Stomach (tissue), 19 donors: Measurements from ENCODE around the gene OR5F1. TPM values are rescaled to one million over a fixed set of nuclear protein-coding genes. Genes with fewer than 3 reads are reported as not detected.

Source experiments
- DNase-seq, 2 donors: peaks; one replicate each; pipeline versions ENCODE4 v3.0.0 to v3.0.0-alpha.2; 2013 to 2019
- H3K27ac ChIP-seq, 5 donors: fragments of 200-600 bp in 4 of 5; sonication (generic) in 4 of 5; one replicate each; pipeline ENCODE4 v1.5.1; 2013 to 2019; ENCODE audit warnings: mild to moderate bottlenecking in 1 of 5, moderate library complexity in 1 of 5
- H3K27me3 ChIP-seq, 3 donors: fragments of 200-600 bp; sonication (generic); one replicate each; pipeline ENCODE4 v1.5.1; 2017 to 2019; ENCODE audit warnings: mixed run types in 1 of 3
- H3K36me3 ChIP-seq, 4 donors: fragments of 200-600 bp; sonication (generic); 1 replicate in 3 of 4; 2 replicates in 1 of 4; pipeline ENCODE4 v1.5.1; 2016 to 2019
- H3K4me1 ChIP-seq, 4 donors: fragments of 200-600 bp; sonication (generic); one replicate each; pipeline ENCODE4 v1.5.1; 2016 to 2019
- H3K4me3 ChIP-seq, 4 donors: fragments of 200-600 bp; sonication (generic) in 3 of 4; one replicate each; pipeline ENCODE4 v1.5.1; 2016 to 2019; ENCODE audit warnings: mild to moderate bottlenecking in 1 of 4
- H3K9me3 ChIP-seq, 4 donors: fragments of 200-600 bp; sonication (generic); one replicate each; pipeline ENCODE4 v1.5.1; 2016 to 2019
- CTCF ChIP-seq, 7 experiments: fragments of 450-650 bp in 4 of 7; fragments of 200-600 bp in 3 of 7; sonication (generic) in 3 of 7; IDR thresholded peaks; one replicate each; pipeline ENCODE4 v1.5.1; 2016 to 2019; ENCODE audit warnings: antibody characterized with exemption in 7 of 7, control low read depth in 2 of 7, mild to moderate bottlenecking in 1 of 7
- EP300 ChIP-seq: sonication (generic); formaldehyde crosslinking; IDR thresholded peaks from one replicate; pipeline ENCODE4 v1.6.1; 2017; ENCODE audit warnings: antibody characterized with exemption
- POLR2A ChIP-seq, 4 donors: fragments of 450-650 bp; IDR thresholded peaks; one replicate each; pipeline ENCODE4 v1.6.1; 2016; ENCODE audit warnings: antibody characterized with exemption in 4 of 4, control low read depth in 2 of 4, mild to moderate bottlenecking in 1 of 4, moderate library complexity in 1 of 4
- POLR2AphosphoS5 ChIP-seq, 3 donors: sonication (generic); formaldehyde crosslinking; IDR thresholded peaks; one replicate each; pipeline ENCODE4 v1.6.1; 2016; ENCODE audit warnings: antibody characterized with exemption in 3 of 3
- WGBS, 5 donors: extraction: QIAGEN DNeasy Blood & Tissue Kit in 3 of 5; methylation state at CpG; one replicate each; pipeline versions ENCODE4 v1.1.5 to v1.1.7; 2013 to 2018; 5-methylcytosine and 5-hydroxymethylcytosine counted together
- intact Hi-C: fragments of 100-400 bp; cut with DNase I; formaldehyde crosslinking; loops from one replicate; pipeline ENCODE4 v1.15.1; 2023; ENCODE audit warnings: low total_unique reads
- long read RNA-seq, 10 donors: transcript quantifications; one replicate each; lab custom pipeline, GENCODE V29; 2026
- polyA plus RNA-seq, 3 donors: library from polyadenylated mRNA; stranded (reverse); fragments of 200-250 nt; gene quantifications; one replicate each; pipeline ENCODE4 v1.2.3, GENCODE V29; 2013
- total RNA-seq, 5 donors: library from RNA; depleted of rRNA; stranded (reverse); fragments of >200 nt; gene quantifications; one replicate each; pipeline versions ENCODE4 v1.1.0 to v1.2.3, GENCODE V29; 2014 to 2016
- donor health status: healthy with polysubstance abuse.
- donor health status: Bipolar disorder and iron deficiency.
- donor health status: healthy.

The OR5F1 gene
- total RNA-seq (not detected), polyA plus RNA-seq (not detected)
- long read RNA-seq, donor 1 = 0 reads
- long read RNA-seq, donor 2 = 0 reads
- long read RNA-seq, donor 3 = 0 reads
- long read RNA-seq, donor 4 = 0 reads
- long read RNA-seq, donor 5 = 0 reads
- long read RNA-seq, donor 6 = 0 reads
- long read RNA-seq, donor 7 = 0 reads
- long read RNA-seq, donor 8 = 0 reads
- long read RNA-seq, donor 9 = 0 reads
- long read RNA-seq, donor 10 = 0 reads

- TF ChIP-seq POLR2A (IDR thresholded peaks at IDR 0.05) (no peak), CTCF (IDR thresholded peaks at IDR 0.05) (no peak), POLR2AphosphoS5 (IDR thresholded peaks at IDR 0.05) (no peak), EP300 (no peak)
- WGBS, 5 donors = 64 to 76% (median 72%) methylated on average over 2 of the region's 2 CpGs
- Histone ChIP-seq H3K27me3 (no peaks in the 10 kb centered on the region), H3K9me3 (peaks cover 0 to 15% (median 2%) of the 10 kb centered on the region in 4 donors), H3K36me3 (no peaks in the 10 kb centered on the region), H3K27ac (no peak within 1 kb of the TSS), H3K4me1 (no peaks in the 10 kb centered on the region), H3K4me3 (no peak within 1 kb of the TSS)
- no peak for DNase-seq
- intact Hi-C loops = no loop called here
These were observed at the start of gene OR5F1 for GRCh38 chr11:55994525-55994924. Gene OR5F1, minus strand, starts transcription at chr11:55994625. Its CDS starts 0 bp downstream, at chr11:55994625.

GRCh38 chr11:56027354-56027753, 32.9 kb upstream of the OR5F1 start, which contains the start of gene OR5AS1:
Gene OR5AS1, plus strand, starts transcription at chr11:56027654. Its CDS starts 2,765 bp downstream, at chr11:56030419.
- TF ChIP-seq CTCF (IDR thresholded peaks at IDR 0.05) = no peak
- no peak for TF ChIP-seq POLR2A (IDR thresholded peaks at IDR 0.05)
- TF ChIP-seq POLR2AphosphoS5 (IDR thresholded peaks at IDR 0.05) = no peak
- no peak for TF ChIP-seq EP300

GRCh38 chr11:56013805-56014204, 19.4 kb upstream of the OR5F1 start:
- no peak for DNase-seq
- H3K4me3 ChIP-seq = no peak overlapping the region
- peaks cover 0 to 19% (median 2%) of the 10 kb centered on the region in 4 donors for H3K9me3 ChIP-seq
- TF ChIP-seq POLR2A (IDR thresholded peaks at IDR 0.05) (no peak), POLR2AphosphoS5 (IDR thresholded peaks at IDR 0.05) (no peak), CTCF (IDR thresholded peaks at IDR 0.05) (no peak), EP300 (no peak)
- H3K4me1 ChIP-seq = no peaks in the 10 kb centered on the region
- H3K36me3 ChIP-seq = no peaks in the 10 kb centered on the region
- intact Hi-C loops = no loop called here
- H3K27me3 ChIP-seq = no peaks in the 10 kb centered on the region
- 53 to 72% (median 57%) methylated on average over 2 of the region's 2 CpGs for WGBS, 5 donors
- no peak overlapping the region for H3K27ac ChIP-seq

More at GRCh38 chr11:56027354-56027753, 32.9 kb upstream of the OR5F1 start, which contains the start of gene OR5AS1:
- H3K4me3 ChIP-seq = no peak within 1 kb of the TSS
- no peak for DNase-seq
- H3K27ac ChIP-seq = no peak within 1 kb of the TSS
- intact Hi-C loops = no loop called here
- no peaks in the 10 kb centered on the region for H3K4me1 ChIP-seq
- no peaks in the 10 kb centered on the region for H3K27me3 ChIP-seq
- H3K9me3 ChIP-seq = peaks cover 0 to 8% (median 0%) of the 10 kb centered on the region in 4 donors
- H3K36me3 ChIP-seq = no peaks in the 10 kb centered on the region

GRCh38 chr11:56010716-56011115, 16.3 kb upstream of the OR5F1 start:
- no peak overlapping the region for H3K4me3 ChIP-seq
- peaks cover 0 to 19% (median 2%) of the 10 kb centered on the region in 4 donors for H3K9me3 ChIP-seq
- H3K36me3 ChIP-seq = no peaks in the 10 kb centered on the region
- no peaks in the 10 kb centered on the region for H3K27me3 ChIP-seq
- intact Hi-C loops = no loop called here
- TF ChIP-seq EP300 = no peak
- TF ChIP-seq CTCF (IDR thresholded peaks at IDR 0.05) = no peak
- TF ChIP-seq POLR2AphosphoS5 (IDR thresholded peaks at IDR 0.05) = no peak
- no peak for TF ChIP-seq POLR2A (IDR thresholded peaks at IDR 0.05)
- no peaks in the 10 kb centered on the region for H3K4me1 ChIP-seq
- H3K27ac ChIP-seq = no peak overlapping the region
- no peak for DNase-seq
